PC-9 (cell line): Measurements from ENCODE around the gene FILIP1.

Experiments used
- EZH2 ChIP-seq: fragments of 200-600 bp; sonication (generic); IDR thresholded peaks from 2 replicates; pipeline ENCODE4 v1.8.0; 2017; ENCODE audit warnings: antibody characterized with exemption, low read depth
- TF ChIP-seq, protein P1 (sequence below): fragments of 200-600 bp; sonication (generic); conservative IDR thresholded peaks from 2 replicates; pipeline ENCODE4 v1.6.1; 2017; ENCODE audit warnings: mixed run types, antibody characterized with exemption, mild to moderate bottlenecking, moderate library complexity

DNA sequence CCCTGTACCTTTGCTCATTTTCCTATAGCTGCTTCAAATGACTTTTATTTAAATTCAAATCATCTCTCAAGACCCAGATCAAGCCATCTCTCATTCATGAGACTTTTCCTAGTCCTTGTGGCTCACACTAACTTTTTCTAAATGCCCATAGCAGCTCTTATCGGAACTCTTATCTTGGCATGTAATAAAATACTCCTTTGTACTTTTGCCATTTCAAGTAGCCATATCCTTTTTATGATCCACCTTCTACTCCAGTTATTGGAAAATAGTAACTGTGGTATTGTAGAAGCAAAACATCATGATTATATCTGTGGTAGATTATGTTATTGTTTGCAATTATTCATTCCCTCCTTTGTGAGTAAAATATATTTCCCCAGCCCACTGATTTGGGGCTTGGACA, 37.6 kb upstream of the FILIP1 start:
- TF ChIP-seq, protein P1, sequence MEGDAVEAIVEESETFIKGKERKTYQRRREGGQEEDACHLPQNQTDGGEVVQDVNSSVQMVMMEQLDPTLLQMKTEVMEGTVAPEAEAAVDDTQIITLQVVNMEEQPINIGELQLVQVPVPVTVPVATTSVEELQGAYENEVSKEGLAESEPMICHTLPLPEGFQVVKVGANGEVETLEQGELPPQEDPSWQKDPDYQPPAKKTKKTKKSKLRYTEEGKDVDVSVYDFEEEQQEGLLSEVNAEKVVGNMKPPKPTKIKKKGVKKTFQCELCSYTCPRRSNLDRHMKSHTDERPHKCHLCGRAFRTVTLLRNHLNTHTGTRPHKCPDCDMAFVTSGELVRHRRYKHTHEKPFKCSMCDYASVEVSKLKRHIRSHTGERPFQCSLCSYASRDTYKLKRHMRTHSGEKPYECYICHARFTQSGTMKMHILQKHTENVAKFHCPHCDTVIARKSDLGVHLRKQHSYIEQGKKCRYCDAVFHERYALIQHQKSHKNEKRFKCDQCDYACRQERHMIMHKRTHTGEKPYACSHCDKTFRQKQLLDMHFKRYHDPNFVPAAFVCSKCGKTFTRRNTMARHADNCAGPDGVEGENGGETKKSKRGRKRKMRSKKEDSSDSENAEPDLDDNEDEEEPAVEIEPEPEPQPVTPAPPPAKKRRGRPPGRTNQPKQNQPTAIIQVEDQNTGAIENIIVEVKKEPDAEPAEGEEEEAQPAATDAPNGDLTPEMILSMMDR = no peak
- no peak for TF ChIP-seq EZH2
